IPS DF 4.7 (cell line): ENCODE results near the gene RASA1.

Source experiments
- DNase-seq: peaks from one replicate; pipeline ENCODE4 v3.0.0-alpha.2; 2013; ENCODE audit warnings: low spot score; ENCODE audit errors: extremely low read depth

The RASA1 gene

DNA sequence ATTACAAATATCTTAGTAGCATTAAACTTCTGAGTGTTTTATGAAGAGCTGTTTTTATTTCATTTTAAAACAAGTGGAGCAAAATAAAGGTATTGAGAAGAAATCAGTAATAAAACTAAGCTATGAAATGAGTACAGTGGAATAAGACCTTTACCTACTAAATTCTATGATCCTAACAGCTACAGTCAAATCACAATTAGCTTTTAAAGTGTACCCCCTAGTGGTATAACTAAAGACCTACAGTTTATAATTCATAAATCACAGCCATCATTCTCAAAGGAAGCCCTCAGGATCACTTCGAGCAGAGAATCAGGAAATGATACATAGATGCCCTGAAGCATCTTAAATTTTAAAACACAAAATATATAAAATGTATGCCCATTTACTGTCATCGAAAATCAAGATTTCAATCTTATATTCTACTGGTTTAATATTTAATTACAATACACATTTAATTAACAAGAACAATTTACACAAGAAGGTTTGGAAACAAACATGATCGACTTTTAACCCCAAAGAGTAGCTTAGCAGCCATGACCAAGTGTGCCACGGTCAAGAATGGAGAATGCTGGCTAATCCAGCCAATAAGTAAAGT is 132.7 kb downstream of the RASA1 start:
- DNase-seq, result no peak

DNA sequence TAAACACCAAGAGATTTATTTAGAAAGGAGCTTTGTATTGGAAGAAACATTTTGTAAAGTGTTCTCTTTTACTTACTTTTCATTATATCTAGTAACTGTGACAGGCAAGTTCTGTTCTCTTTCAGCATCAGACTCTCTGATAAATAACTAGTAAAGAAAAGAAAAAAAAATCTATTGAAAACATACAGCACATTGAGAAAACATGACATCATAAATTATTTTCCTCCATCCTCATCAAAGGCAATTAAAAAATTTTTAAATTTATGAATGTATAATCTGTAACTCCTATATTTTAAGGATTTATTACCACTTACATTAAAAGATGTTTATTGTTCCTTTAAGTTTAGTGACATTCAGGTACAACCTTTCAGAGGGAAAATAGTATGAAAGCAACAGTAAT is 133.9 kb downstream of the RASA1 start:
- no peak for DNase-seq

DNA sequence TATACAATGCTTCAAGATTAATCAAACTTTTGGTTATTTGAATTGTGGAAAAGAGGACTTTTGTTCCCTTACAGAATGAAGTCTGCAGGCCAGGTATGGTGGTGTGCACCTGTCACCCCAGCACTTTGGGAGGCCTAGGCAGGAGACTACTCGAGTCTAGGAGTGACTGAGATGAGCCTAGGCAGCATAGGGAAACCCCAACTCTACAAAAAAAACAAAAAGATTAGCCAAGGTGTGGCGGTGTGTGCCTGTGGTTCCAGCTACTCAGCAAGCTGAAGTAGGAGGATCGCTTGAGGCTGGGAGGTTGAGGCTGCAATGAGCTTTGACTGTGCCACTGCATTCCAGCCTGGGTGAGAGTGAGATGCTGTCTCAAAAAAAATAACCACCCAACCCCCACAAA is 135.7 kb downstream of the RASA1 start:
- DNase-seq, result no peak

DNA sequence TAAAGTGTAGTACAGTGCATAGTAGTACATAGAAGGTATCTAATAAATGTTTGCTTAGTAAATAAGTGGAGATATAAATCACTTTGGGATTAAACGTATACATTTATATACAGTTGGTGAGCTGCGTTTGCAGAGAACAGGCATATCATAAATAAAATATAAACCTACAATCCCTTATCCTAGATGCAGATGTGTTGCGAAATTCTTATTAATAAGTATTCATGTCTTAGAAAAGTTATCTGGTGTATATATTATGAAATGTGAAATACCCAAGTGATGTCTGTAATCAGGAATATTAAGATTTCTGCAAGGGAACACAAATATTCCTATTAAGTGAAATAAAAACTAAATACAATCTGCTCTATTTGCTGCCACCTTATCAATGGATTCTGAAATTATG is 136.2 kb downstream of the RASA1 start:
- no peak for DNase-seq

DNA sequence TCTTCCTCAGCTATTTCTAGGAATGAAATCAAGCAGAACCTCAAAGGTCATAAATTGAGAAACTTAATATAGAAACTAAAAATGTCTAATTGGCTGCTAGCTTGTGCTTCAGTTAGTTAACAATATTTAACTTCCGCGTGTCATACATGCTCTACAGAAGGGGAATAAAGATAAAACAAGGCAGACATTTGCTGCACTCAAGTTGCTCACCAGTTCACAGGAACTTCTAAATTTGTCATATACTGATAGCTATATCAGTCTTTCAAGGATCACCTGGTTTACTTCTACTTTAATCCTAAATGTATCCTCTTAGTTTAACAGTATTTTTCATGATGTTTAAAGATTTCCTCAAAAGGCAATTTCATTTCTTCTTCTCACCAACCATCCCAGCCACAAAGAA is 136.7 kb downstream of the RASA1 start:
- DNase-seq, result no peak

DNA sequence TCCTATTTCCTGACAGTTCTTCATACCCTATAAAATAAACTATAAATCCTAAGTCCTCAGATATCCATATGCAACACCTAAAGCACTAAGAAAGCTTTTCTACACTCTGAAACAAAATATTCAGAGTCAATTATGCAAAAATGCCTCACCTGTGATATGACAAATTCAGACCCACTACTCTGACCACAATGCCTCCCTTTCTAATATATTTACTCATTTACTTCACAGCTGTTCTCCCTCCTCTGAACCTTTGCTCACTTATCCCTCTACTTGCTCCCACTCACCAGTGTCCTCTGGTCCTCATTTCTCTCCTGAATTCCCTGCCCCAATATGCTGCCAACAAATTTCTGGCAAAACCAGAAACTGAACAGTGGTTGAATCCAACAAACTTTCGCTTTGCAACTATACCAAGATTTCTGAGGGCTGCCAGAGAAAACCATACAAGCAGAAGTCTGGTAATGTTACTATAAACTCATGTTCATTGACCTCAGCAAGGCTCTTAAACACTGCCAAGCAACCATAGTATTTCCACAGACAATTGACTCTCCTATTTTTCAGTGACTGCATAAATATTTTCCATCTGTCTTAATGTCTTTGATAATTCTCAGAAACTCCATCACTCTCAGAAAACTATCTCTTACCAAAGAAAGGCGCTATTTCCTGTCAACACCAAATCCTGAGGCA is 137.9 kb downstream of the RASA1 start:
- no peak for DNase-seq

DNA sequence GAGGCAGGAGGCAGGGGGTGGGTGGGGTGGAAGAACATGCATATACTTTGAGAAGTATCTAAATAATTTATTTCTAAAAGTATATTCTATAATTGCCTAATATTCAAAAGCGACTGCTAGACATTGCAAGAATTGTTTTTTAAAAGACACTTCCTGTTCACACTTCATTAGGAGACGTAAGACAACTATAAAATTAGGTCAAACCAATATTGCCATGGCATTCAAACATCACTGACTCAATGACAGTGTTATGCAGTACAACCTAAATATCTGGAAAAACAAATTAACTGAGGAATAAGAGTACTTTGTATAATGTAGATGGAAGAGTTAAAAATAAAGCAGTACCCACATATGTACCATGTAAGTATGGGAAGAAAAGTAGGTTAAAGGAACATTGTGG is 140.5 kb downstream of the RASA1 start:
- no peak for DNase-seq

DNA sequence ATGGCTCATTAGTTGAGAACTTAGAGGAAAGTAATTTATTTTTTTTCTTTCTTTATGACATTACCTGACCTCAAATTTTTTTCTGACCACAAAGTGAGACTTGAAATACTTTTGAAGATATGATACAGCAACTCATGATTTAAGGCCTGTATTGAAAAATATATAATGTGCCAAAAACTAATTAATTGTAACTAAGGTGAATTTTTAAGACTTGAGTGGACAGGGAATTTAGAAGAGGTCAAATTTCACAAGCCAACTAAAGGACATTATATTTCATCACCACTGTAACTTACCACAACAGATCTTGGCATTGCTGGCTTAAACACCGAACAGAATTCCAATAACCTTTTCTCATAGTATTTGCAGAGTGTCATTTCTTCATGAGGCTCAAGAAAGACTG is 143.2 kb downstream of the RASA1 start:
- DNase-seq, result no peak

DNA sequence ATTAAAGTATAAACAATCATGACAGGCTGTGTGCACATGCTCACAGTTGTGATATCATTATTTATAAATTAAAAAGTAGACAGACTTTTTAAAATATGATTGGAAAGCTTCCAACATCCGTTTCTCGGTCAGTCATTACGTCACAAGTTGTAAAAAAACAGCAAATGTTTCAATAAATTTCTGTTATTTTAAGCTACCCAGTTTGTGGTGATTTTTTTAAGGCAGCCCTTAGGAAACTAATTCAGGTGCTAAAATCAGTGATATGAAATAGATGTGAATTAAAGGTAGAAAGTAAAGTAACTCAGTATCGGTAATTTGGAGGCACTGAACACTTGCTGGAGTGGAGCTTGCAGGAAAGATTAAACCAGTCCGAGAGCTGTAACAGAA is 143.9 kb downstream of the RASA1 start:
- no peak for DNase-seq

DNA sequence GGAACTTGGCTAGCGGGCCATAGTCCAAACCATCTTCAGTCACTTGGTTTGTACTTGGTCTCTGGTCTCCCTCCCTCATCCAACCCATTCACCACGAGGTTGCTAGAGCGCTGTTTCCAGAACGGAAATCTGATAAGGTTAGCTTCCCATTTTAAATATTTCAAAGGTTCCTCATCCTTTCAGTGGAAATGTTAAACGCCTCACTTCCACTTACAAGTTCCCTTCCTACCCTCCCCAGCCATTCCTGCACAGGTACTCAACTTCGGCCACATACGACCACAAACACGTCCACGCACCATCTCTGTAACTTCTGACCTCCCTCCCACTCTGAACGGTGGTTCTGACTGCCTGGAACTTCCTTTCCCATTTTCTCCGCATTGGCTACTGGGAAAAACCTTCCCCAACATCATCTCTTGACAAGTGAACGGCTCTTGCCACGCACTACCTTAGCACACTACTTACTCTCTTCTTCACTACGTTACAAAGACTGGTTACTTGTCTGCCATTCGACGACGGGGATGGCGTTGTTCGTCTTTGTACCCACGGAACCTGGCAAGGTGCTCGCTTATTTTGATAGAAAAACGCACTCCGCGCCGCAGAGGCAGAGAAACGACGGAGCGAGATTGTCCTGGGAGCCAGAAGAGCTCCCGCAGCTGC is 144.4 kb downstream of the RASA1 start:
- no peak for DNase-seq

DNA sequence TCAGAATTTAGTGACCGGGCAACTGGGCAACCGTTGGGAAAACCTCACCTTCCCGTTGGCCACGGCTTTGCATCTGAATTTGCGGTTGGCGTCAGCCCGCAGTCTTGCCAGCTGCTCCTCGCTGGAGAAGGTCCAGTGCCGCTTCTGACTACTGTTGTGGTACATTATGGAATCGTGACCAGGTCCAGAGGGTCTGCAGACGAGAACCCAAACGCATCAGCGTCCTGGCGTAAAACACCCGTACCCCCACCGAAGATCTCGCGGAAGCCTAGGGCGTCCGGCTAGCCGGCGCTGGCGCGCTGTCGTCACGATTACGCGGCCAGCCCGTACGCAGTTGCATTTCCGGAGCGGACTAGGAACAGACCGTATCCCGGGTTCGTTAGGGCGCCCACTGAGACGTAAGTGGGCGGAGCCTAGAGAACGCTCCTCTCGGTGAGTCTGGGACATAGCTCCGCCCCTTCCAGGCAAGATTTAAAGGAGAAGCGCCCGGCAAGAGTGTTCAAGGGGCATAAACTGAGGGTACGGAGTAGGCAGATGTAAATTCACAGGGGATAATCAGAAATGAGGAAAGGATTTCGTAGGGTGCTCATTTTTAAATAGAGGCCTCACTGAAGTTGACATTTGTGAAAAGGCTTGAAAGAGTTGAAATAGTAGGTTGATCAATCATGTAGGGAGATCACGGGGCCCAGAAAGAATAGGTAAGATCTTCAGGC is 145.1 kb downstream of the RASA1 start, which contains the start of gene CCNH:
Gene CCNH, minus strand, starts transcription at position 301 of the 713 bp plus-strand sequence. Its CDS starts 136 bp downstream, at position 165.
- peak; percentile 95 for DNase-seq

DNA sequence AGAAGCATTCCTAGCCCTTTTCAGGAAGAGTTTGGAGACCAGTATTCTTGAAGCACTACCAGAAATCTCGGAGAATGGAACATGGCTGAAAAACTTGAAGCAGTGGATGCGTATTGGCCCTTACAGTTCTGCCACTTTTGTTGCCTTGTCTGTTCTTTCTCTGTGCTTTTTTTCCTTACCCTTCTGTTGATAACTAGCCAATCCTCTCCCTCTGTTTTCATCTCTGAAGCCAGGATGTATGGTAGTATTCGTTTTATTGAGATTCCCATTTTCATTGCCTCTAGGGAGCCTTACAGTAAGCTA is 145.6 kb downstream of the RASA1 start:
- DNase-seq, result no peak

DNA sequence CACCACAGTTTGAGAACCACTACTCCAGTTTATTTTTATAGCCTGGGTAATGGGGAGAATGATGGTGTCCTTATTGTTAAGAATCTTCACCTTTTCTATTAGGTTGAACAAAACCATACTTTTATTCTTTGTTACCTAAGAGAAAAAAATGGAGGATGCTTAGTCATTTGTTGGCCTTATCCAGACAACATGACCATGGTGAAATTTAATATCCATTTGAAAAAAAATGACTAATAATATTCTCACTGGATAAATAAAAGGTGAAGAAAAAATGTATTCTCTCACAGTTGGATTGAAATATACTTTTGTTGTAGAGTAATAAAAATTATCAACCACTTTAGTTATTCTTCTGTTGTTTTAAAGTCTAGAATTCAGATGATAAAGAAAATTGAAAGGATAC is 150.8 kb downstream of the RASA1 start:
- DNase-seq, result no peak

DNA sequence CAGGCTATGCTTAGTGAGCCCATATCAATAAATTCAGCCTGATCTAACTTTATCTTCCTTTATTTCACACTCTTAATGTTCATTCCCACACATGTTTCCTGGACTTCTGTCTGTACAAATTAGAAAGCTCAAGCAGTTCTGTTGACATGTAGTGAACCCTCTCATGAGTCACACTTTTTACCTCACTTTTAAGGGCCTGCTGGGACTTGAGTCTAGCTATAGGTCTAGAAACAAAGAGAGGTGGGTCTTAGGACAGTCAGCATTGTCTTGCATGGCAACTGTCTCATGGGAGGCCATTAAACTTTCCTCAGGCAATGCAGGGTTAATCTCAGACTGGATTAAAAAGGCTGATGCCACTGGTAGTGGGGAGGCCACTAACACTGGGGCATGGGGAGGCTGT is 153.6 kb downstream of the RASA1 start:
- no peak for DNase-seq

DNA sequence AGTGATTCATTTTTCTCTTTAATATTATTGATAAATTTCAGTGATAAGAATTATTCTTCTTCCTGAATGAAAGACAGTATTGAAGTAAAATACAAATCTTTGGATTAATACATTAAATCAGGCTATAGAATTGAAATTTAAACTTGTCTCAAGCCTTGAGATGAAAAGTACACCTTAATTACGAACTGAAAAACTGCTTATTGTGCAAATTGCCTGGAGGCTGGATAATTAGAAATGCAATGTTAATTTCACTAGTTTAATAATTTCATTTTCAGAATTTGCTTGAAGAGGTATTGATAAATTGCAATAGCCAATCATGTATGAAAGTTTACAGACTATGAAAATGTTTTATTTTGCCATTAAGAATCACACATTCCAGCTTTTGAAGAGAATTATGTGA is 156.1 kb downstream of the RASA1 start:
- DNase-seq, result no peak

DNA sequence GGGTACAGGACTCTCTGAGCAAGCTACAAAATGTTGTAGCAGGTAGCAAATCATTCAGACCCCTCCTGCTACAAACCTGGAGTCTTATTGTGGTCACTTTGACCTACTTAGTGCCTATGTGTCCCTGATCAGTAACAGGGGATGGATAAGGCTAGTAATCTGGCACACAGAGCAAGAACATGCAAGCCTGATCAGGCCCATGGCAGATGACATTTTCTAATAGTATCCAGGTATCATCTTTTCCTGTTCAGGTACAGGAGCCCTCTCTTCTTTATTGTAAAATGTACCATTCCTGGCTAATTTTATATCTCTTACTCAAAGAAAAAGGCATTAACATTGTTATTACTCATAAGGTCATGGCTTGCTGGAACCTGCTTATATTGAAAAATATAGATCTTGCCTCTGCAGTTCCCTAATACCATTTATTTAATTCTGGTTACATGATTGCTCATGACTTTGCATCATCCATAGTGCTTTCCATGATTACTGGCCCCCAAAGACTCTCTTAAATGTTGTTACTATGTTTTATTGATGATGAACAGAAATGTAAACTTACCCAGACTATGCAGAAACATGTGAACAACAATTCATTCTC is 163.3 kb downstream of the RASA1 start:
- DNase-seq, result no peak

DNA sequence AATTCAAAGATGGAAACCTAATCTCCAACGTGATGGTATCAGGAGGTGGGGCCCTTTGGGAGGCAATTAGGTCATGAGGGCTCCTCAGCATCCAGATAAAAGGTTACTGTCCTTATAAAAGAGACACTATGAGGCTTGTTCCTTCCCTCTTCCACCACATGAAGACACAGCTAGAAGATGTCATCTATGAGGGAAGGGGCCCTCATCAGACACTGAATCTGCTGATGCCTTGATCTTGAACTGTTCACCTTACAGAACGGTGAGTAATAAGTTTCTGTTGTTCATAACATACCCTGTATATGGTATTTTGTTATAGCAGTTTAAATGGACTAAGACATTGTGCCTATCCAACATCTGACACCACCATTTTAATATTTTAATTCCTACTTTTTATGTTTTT is 164.8 kb downstream of the RASA1 start:
- DNase-seq, result no peak

DNA sequence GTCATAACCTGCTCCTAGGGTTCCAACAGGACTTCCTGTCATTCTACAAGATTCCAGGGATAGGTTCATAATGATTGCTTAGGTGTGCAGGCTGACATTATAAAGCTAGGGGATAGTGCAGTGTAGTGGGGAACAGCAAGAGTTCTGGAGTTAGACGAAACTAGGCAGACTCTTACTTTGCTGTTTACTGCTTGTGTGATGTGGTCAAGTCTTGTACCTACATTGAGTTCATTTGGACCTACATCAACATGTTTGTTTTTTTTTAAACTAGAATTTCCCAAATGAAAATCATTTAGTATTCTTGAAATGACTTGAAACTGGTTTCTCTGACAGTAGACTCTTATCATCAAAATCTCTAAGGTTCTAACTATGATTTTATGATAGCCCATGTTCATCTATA is 166.3 kb downstream of the RASA1 start:
- no peak for DNase-seq

DNA sequence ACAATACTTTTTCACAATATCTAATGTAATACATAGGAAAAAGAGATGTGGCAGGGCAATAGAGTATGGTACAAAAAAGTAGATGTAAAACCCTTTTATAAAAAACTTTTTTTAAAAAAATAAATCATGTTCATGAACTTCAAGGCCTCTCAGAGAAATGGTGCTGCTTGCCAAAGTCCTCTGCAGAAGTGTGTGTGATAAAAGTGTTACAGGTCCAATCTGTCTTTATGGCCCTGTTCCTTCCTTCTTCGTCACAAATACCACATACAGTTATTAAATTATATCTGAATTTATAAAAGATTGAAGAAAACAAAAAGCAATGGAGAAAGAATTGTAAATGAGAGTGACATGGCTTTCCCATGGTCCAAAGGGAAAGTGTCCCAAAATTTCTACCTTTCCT is 166.8 kb downstream of the RASA1 start:
- no peak for DNase-seq

DNA sequence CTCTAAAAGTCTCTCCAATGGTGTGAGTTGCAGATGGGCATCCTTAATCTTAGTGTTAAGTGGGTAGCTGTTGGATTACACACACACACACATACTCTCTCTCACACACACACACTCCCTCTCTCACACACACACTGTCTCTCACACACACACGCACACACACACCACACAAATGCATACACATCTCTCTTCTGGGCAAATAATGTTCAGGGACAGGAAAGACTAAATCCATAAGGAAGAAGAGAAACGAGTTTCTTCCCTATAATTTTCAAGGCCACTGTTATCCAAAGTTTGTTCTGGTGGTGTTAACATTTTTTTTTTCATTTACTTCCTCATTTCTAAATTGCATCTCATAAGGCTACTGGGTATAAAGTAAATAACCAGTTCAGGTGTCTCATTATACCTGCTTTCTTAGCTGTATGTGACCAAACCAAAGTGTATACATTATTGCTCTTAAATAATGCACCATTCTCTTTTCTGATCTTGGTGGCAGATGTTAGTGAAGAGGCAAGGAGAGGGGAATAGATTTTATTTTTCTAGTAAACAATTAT is 167.5 kb downstream of the RASA1 start:
- no peak for DNase-seq

DNA sequence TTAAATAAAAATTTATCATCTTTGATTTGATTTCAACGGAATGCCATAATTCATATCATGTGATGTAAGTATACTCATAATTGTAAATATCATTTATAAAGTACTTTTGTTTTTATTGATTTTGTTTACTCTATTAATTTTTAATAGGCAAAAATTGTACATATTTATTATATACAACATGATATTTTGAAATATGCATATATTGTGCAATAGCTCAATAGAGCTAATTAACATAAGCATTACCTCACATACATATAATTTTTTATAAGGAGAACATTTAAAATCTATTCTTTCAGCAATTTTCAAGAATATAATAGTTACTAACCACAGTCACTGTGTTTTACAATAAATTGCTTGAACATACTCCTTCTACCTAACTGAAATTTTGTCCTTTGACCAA is 170.0 kb downstream of the RASA1 start:
- DNase-seq, result no peak

DNA sequence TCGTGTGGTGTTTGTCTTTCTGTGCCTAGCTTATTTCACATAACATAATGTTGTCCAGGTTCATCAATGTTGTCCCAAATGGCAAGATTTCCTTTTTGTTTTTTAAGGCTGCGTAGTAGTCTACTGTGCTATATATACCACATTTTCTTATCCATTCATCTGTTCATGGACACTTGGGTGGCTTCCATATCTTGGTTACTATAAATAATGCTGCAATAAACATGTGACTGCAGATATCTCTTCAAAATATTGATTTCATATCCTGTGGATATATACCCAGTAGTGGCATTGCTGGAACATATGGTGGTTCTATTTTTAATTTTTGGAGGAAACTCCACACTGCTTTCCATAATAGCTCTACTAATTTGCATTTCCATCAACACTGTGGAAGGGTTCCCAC is 170.5 kb downstream of the RASA1 start:
- DNase-seq, result no peak
